Mucosa of descending colon (tissue), 3 donors: Measurements from ENCODE around the gene PDGFD. TPM values are rescaled to one million over a fixed set of nuclear protein-coding genes. Genes with fewer than 3 reads are reported as not detected.

Source experiments
- ATAC-seq: fragments of 200-7000 bp; cut with Tn5 transposase; one replicate; pipeline ENCODE4 v1.9.1; 2020; ENCODE audit warnings: mild to moderate bottlenecking, moderate library complexity
- DNase-seq, 3 donors: peaks; one replicate each; pipeline ENCODE4 v3.0.0-alpha.2; 2020
- H3K36me3 ChIP-seq: fragments of 200-600 bp; one replicate; pipeline ENCODE4 v1.8.0; 2021; ENCODE audit warnings: low read depth, mild to moderate bottlenecking
- H3K4me1 ChIP-seq: fragments of 200-600 bp; one replicate; pipeline ENCODE4 v1.8.0; 2021; ENCODE audit warnings: low read depth, mild to moderate bottlenecking
- H3K4me3 ChIP-seq: fragments of 200-600 bp; one replicate; pipeline ENCODE4 v1.8.0; 2021; ENCODE audit warnings: mild to moderate bottlenecking
- H3K9me3 ChIP-seq: fragments of 200-600 bp; one replicate; pipeline ENCODE4 v1.8.0; 2021; ENCODE audit warnings: mild to moderate bottlenecking
- CTCF ChIP-seq: fragments of 200-600 bp; IDR thresholded peaks from one replicate; pipeline ENCODE4 v1.8.0; 2022; ENCODE audit warnings: antibody characterized with exemption, mild to moderate bottlenecking
- intact Hi-C, 2 donors: fragments of 100-400 bp; cut with DNase I in 1 of 2; cut with micrococcal nuclease in 1 of 2; formaldehyde crosslinking; loops; one replicate each; pipeline versions ENCODE4 v1.11.0 to v1.11.1; 2022; cut with DNase I, micrococcal nuclease
- total RNA-seq, 3 donors: library from RNA; stranded (reverse); fragmentation: NEBNext Ultra II Directional in 2 of 3; extraction: Animal tissue kit (Norgen Biotek cat#: 25700) in 2 of 3; gene quantifications; one replicate each; pipeline versions ENCODE4 v1.2.1 to v1.2.4, GENCODE V29; 2021 to 2023
- donor health status: DM: no; HTN: no; CAD: no; lungs with moderate emphysema.
- donor health status: DM: no; HTN: no; CAD: no.
- donor health status: DM: no; HTN: yes; CAD: no.

The PDGFD gene
- total RNA-seq, 3 donors from 2014 or later: 3.4 to 6.9 (median 5.7) TPM

- intact Hi-C loops: no loop called here
- no peak for ATAC-seq
- H3K9me3 ChIP-seq: no peaks in the 10 kb centered on the region
- H3K4me3 ChIP-seq: no peak overlapping the region
- H3K36me3 ChIP-seq: no peaks in the 10 kb centered on the region
- H3K4me1 ChIP-seq: no peaks in the 10 kb centered on the region
- DNase-seq: no peak
- no peak for TF ChIP-seq CTCF
Measured at GRCh38 chr11:103940551-103940950, 223.4 kb downstream of the PDGFD start.

GRCh38 chr11:103939694-103940093 lies 224.3 kb downstream of the PDGFD start:
- Histone ChIP-seq H3K4me3 (no peak overlapping the region), H3K4me1 (no peaks in the 10 kb centered on the region), H3K36me3 (no peaks in the 10 kb centered on the region), H3K9me3 (no peaks in the 10 kb centered on the region)
- ATAC-seq: no peak
- no peak for DNase-seq
- no peak for TF ChIP-seq CTCF
- intact Hi-C loops: no loop called here

- no peak for TF ChIP-seq CTCF
Measured at GRCh38 chr11:103936059-103936458, 227.9 kb downstream of the PDGFD start.

GRCh38 chr11:103935219-103935618 lies 228.7 kb downstream of the PDGFD start:
- Histone ChIP-seq H3K36me3 (no peaks in the 10 kb centered on the region), H3K9me3 (no peaks in the 10 kb centered on the region), H3K4me3 (no peak overlapping the region), H3K4me1 (no peaks in the 10 kb centered on the region)
- ATAC-seq (no peak), DNase-seq (no peak)
- intact Hi-C loops: no loop called here
- no peak for TF ChIP-seq CTCF

More at GRCh38 chr11:103936059-103936458, 227.9 kb downstream of the PDGFD start:
- no peaks in the 10 kb centered on the region for H3K4me1 ChIP-seq
- ATAC-seq (no peak), DNase-seq (no peak)
- intact Hi-C loops: no loop called here
- H3K4me3 ChIP-seq: no peak overlapping the region
- H3K36me3 ChIP-seq: no peaks in the 10 kb centered on the region
- H3K9me3 ChIP-seq: no peaks in the 10 kb centered on the region

- Histone ChIP-seq H3K9me3 (no peaks in the 10 kb centered on the region), H3K36me3 (no peaks in the 10 kb centered on the region), H3K4me3 (no peak overlapping the region), H3K4me1 (peaks cover 5% of the 10 kb centered on the region)
- DNase-seq (peak in 1 of 3 donors; percentile 11), ATAC-seq (peak; percentile 71)
- TF ChIP-seq CTCF: no peak
- intact Hi-C loops: no loop called here
Measured at GRCh38 chr11:103929170-103929903, 234.6 kb downstream of the PDGFD start.
